ENCODE measurements around the gene LRRC46. TPM values are rescaled to one million over a fixed set of nuclear protein-coding genes. Genes with fewer than 3 reads are reported as not detected.

The LRRC46 gene
- total and polyA plus RNA-seq, 2 of the 13 experiments (the other 11 are each of a cell fraction or from before 2014, with no cell fraction given): 0.09 TPM

DNA sequence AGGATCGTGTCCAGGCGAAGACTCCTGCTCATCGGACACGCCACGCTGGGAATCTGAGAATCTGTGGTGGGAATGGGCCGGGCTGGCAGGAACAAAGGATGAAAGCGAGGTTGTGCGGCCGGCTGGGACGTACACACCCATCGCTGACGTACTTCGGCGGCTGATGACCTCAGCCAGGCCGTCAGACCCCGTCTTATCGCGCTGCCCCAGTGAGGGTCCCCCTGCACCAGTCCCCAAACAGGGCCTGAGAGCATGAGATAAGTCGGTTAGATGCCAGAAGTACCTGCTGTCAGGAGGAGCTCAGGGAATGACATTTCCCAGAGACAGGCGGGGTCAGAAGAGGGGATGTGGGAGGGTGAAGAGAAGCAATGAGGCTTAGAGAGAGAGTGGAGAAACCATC is 35.5 kb downstream of the LRRC46 start:
- Histone ChIP-seq H4K20me1 (ENCODE audit: insufficient read depth, low read length) (no peaks in the 10 kb centered on the region), H3K27me3 (ENCODE audit: control insufficient read depth in 1 of 2, insufficient read depth in 2 of 2, low read length in 2 of 2) (peaks cover 5 to 18% of the 10 kb centered on the region in 2 experiments; a peak in 3 of 5 replicates), H3K79me2 (ENCODE audit: insufficient read depth, low read length) (no peaks in the 10 kb centered on the region), H3K9me3 (ENCODE audit: low read length) (no peaks in the 10 kb centered on the region), H3K27ac (ENCODE audit: extremely low read length, insufficient read depth, low read length) (no peak overlapping the region), H3K9ac (ENCODE audit: insufficient read depth, low read depth, low read length) (no peak overlapping the region), H3K4me3 (replicated peaks in 1 of 3; ENCODE audit: insufficient read depth in 1 of 3, low read depth in 2 of 3, low read length in 3 of 3) (no peak overlapping the region), H3K4me1 (ENCODE audit: insufficient read depth, low read length) (peaks cover 14% of the 10 kb centered on the region), H2AFZ (ENCODE audit: low read length) (no peak overlapping the region), H3K4me2 (ENCODE audit: low read depth, low read length) (no peak overlapping the region), H3K36me3 (replicated peaks in 1 of 2; ENCODE audit: control insufficient read depth in 1 of 2, insufficient read depth in 2 of 2, low read length in 2 of 2) (no peaks in the 10 kb centered on the region)
- in situ Hi-C loops (cut with HindIII; ENCODE audit: extremely low pct_ligation_motif_present, low pct_unique_long_range_greater_than_20kb) (no loop called here), intact Hi-C loops (cut with micrococcal nuclease; ENCODE audit: unreplicated experiment) (no loop called here)
- POLR2A ChIA-PET: no interaction called here
- ATAC-seq (no peak), DNase-seq (ENCODE audit: low spot score) (no peak), FAIRE-seq (no peak)
- TF ChIP-seq DNMT3B (CRISPR knock-in tag; conservative IDR thresholded peaks at IDR 0.05) (no peak), ZNF839 (CRISPR knock-in tag; IDR thresholded peaks at IDR 0.05; ENCODE audit: borderline replicate concordance) (no peak), ZNF557 (CRISPR knock-in tag; IDR thresholded peaks at IDR 0.05) (no peak), ZNF746 (CRISPR knock-in tag; IDR thresholded peaks at IDR 0.05) (no peak), ZNF777 (CRISPR knock-in tag; IDR thresholded peaks at IDR 0.05) (no peak), IKZF4 (CRISPR knock-in tag; IDR thresholded peaks at IDR 0.05; ENCODE audit: borderline replicate concordance, low read depth, not compliant biosample characterization) (no peak), CHCHD3 (CRISPR knock-in tag; IDR thresholded peaks at IDR 0.05) (no peak), PHF8 (CRISPR knock-in tag; IDR thresholded peaks at IDR 0.05) (no peak), NR2F6 (IDR thresholded peaks at IDR 0.05) (no peak), NR2F6 (CRISPR knock-in tag; IDR thresholded peaks at IDR 0.05) (no peak), GABPB1 (CRISPR knock-in tag; IDR thresholded peaks at IDR 0.05) (no peak), ZNF274 (CRISPR knock-in tag; IDR thresholded peaks at IDR 0.05) (no peak), ATAD3A (CRISPR knock-in tag; IDR thresholded peaks at IDR 0.05) (no peak), NONO (IDR thresholded peaks at IDR 0.05) (no peak), NONO (CRISPR knock-in tag; conservative IDR thresholded peaks at IDR 0.05) (no peak), ZNF24 (IDR thresholded peaks at IDR 0.05) (no peak), ZNF496 (CRISPR knock-in tag; IDR thresholded peaks at IDR 0.05; ENCODE audit: insufficient replicate concordance) (no peak), BORCS8-MEF2B (CRISPR knock-in tag; IDR thresholded peaks at IDR 0.05) (no peak), ATF1 (CRISPR knock-in tag; IDR thresholded peaks at IDR 0.05) (no peak)
- TF ChIP-seq, protein P1, sequence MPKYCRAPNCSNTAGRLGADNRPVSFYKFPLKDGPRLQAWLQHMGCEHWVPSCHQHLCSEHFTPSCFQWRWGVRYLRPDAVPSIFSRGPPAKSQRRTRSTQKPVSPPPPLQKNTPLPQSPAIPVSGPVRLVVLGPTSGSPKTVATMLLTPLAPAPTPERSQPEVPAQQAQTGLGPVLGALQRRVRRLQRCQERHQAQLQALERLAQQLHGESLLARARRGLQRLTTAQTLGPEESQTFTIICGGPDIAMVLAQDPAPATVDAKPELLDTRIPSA (CRISPR knock-in tag; IDR thresholded peaks at IDR 0.05; ENCODE audit: borderline replicate concordance): no peak
- no TSS peak for BruUV-seq (replicated peaks)
- CTCF ChIA-PET (ENCODE audit: low intra/inter-chr PET ratio, low total read pairs): no interaction called here
- 59% methylated on average over 20 of the region's 20 CpGs for WGBS (ENCODE audit: low lambda C conversion rate)

All from HepG2 (cell line).